Mesendoderm (in vitro differentiated cells): ENCODE results near the gene FOXP1.
"Not testable (repeated sequence)": the region's sequence is repeated elsewhere in the genome, so short reads cannot be mapped to it uniquely, and the experiment has no call there.

Experiments used
- DNase-seq: peaks from one replicate; pipeline ENCODE4 v3.0.0; 2013
- H2AK5ac ChIP-seq: 2 replicates; pipeline ENCODE4 v1.6.1; 2013; ENCODE audit warnings: low read length, inconsistent platforms
- H2BK120ac ChIP-seq: 2 replicates; pipeline ENCODE4 v1.6.1; 2013; ENCODE audit warnings: low read depth, mild to moderate bottlenecking, low read length, moderate library complexity, mixed read lengths
- H2BK15ac ChIP-seq: replicated peaks from 2 replicates; pipeline ENCODE4 v1.6.1; 2013; ENCODE audit warnings: low read depth, mild to moderate bottlenecking, moderate library complexity
- H2BK5ac ChIP-seq: 2 replicates; pipeline ENCODE4 v1.6.1; 2013; ENCODE audit warnings: low read length, inconsistent platforms
- H3K18ac ChIP-seq: 2 replicates; pipeline ENCODE4 v1.6.1; 2013; ENCODE audit warnings: mild to moderate bottlenecking, low read length, mixed read lengths
- H3K23ac ChIP-seq: one replicate; pipeline ENCODE4 v1.6.1; 2013; ENCODE audit warnings: low read length
- H3K27ac ChIP-seq: 2 replicates; pipeline ENCODE4 v1.5.1; 2013; ENCODE audit warnings: low read depth, mild to moderate bottlenecking, inconsistent platforms, low read length, moderate library complexity
- H3K27me3 ChIP-seq: 2 replicates; pipeline ENCODE4 v1.6.1; 2013; ENCODE audit warnings: low read length, control low read depth, mild to moderate bottlenecking, inconsistent platforms; ENCODE audit not compliant: insufficient read depth, poor library complexity
- H3K36me3 ChIP-seq: 2 replicates; pipeline ENCODE4 v1.6.1; 2013; ENCODE audit warnings: low read length, inconsistent platforms; ENCODE audit not compliant: control insufficient read depth, insufficient read depth
- H3K4ac ChIP-seq: one replicate; pipeline ENCODE4 v1.6.1; 2013; ENCODE audit warnings: low read depth, mild to moderate bottlenecking, low read length, moderate library complexity
- H3K4me1 ChIP-seq: 2 replicates; pipeline ENCODE4 v1.6.1; 2013; ENCODE audit warnings: low read depth, low read length, inconsistent platforms; ENCODE audit not compliant: control insufficient read depth
- H3K4me2 ChIP-seq: 2 replicates; pipeline ENCODE4 v1.6.1; 2013; ENCODE audit warnings: low read length
- H3K4me3 ChIP-seq: 2 replicates; pipeline ENCODE4 v1.5.1; 2013; ENCODE audit warnings: mild to moderate bottlenecking, low read length
- H3K56ac ChIP-seq: one replicate; pipeline ENCODE4 v1.6.1; 2013; ENCODE audit warnings: low read length
- H3K79me1 ChIP-seq: 2 replicates; pipeline ENCODE4 v1.6.1; 2013; ENCODE audit warnings: low read length, inconsistent platforms
- H3K79me2 ChIP-seq: 2 replicates; pipeline ENCODE4 v1.6.1; 2013; ENCODE audit warnings: mild to moderate bottlenecking, low read length; ENCODE audit not compliant: control insufficient read depth, insufficient read depth
- H3K9ac ChIP-seq: 2 replicates; pipeline ENCODE4 v1.6.1; 2013; ENCODE audit warnings: low read length, inconsistent platforms
- H4K5ac ChIP-seq: one replicate; pipeline ENCODE4 v1.6.1; 2013; ENCODE audit warnings: low read length
- H4K8ac ChIP-seq: one replicate; pipeline ENCODE4 v1.6.1; 2013; ENCODE audit warnings: low read depth, mild to moderate bottlenecking, control low read depth, low read length, moderate library complexity
- WGBS: extraction: QIAGEN DNeasy Blood & Tissue Kit; methylation state at CpG from one replicate; pipeline ENCODE4 v1.1.7; 2013; ENCODE audit warnings: low lambda C conversion rate, missing lambda C conversion rate; ENCODE audit not compliant: insufficient coverage; ENCODE audit errors: extremely low coverage; 5-methylcytosine and 5-hydroxymethylcytosine counted together

Gene FOXP1

GRCh38 chr3:71438904-71439303, 144.6 kb downstream of the FOXP1 start:
- Histone ChIP-seq H3K79me1 (no peaks in the 10 kb centered on the region), H3K23ac (no peak overlapping the region), H2AK5ac (no peak overlapping the region), H3K27ac (no peak overlapping the region), H3K4me1 (no peaks in the 10 kb centered on the region), H3K4ac (no peak overlapping the region), H3K18ac (no peak overlapping the region), H3K9ac (no peak overlapping the region), H4K5ac (no peak overlapping the region), H2BK5ac (no peak overlapping the region), H3K4me3 (no peak overlapping the region), H3K27me3 (no peaks in the 10 kb centered on the region), H3K56ac (no peak overlapping the region), H3K36me3 (no peaks in the 10 kb centered on the region), H3K79me2 (no peaks in the 10 kb centered on the region), H2BK15ac (no peak overlapping the region), H3K4me2 (no peak overlapping the region), H4K8ac (no peak overlapping the region), H2BK120ac (no peak overlapping the region)
- WGBS = no CpG with 5 or more reads among the region's 6 CpGs
- no peak for DNase-seq

- WGBS = no CpG with 5 or more reads among the region's 7 CpGs
- H3K36me3 ChIP-seq = no peaks in the 10 kb centered on the region
- H2BK120ac ChIP-seq = no peak overlapping the region
Measured at GRCh38 chr3:71438071-71438685, 145.3 kb downstream of the FOXP1 start.

GRCh38 chr3:71436337-71436736, 147.2 kb downstream of the FOXP1 start:
- Histone ChIP-seq H2BK5ac (no peak overlapping the region), H3K9ac (no peak overlapping the region), H4K8ac (no peak overlapping the region), H2BK15ac (no peak overlapping the region), H3K27me3 (no peaks in the 10 kb centered on the region), H3K4me2 (no peak overlapping the region), H3K4ac (no peak overlapping the region), H3K4me3 (no peak overlapping the region), H3K4me1 (peaks cover 1% of the 10 kb centered on the region), H4K5ac (no peak overlapping the region), H3K27ac (no peak overlapping the region), H3K56ac (no peak overlapping the region), H2BK120ac (no peak overlapping the region), H3K36me3 (no peaks in the 10 kb centered on the region), H3K79me2 (no peaks in the 10 kb centered on the region), H2AK5ac (no peak overlapping the region), H3K18ac (no peak overlapping the region), H3K79me1 (no peaks in the 10 kb centered on the region), H3K23ac (no peak overlapping the region)
- WGBS = no CpG with 5 or more reads among the region's 5 CpGs
- no peak for DNase-seq

More at GRCh38 chr3:71438071-71438685, 145.3 kb downstream of the FOXP1 start:
- Histone ChIP-seq H4K8ac (no peak overlapping the region), H3K79me1 (no peaks in the 10 kb centered on the region), H3K4me1 (peaks cover under 1% of the 10 kb centered on the region), H2BK5ac (no peak overlapping the region), H3K9ac (no peak overlapping the region), H3K23ac (no peak overlapping the region), H2BK15ac (no peak overlapping the region), H4K5ac (no peak overlapping the region), H3K4me2 (no peak overlapping the region), H3K18ac (no peak overlapping the region), H3K4me3 (no peak overlapping the region), H3K79me2 (no peaks in the 10 kb centered on the region), H3K56ac (no peak overlapping the region), H3K4ac (no peak overlapping the region), H2AK5ac (no peak overlapping the region), H3K27me3 (no peaks in the 10 kb centered on the region), H3K27ac (no peak overlapping the region)
- DNase-seq = peak; percentile 27

- H4K5ac ChIP-seq, H3K36me3 ChIP-seq, H3K18ac ChIP-seq, H3K23ac ChIP-seq, DNase-seq, H3K4ac ChIP-seq, H2AK5ac ChIP-seq, H3K4me2 ChIP-seq, H3K9ac ChIP-seq, H2BK120ac ChIP-seq, H2BK15ac ChIP-seq, H3K27ac ChIP-seq, H3K56ac ChIP-seq, H3K27me3 ChIP-seq, H4K8ac ChIP-seq, H2BK5ac ChIP-seq, H3K4me3 ChIP-seq, H3K4me1 ChIP-seq, H3K79me1 ChIP-seq, H3K79me2 ChIP-seq: not testable (repeated sequence)
- no CpG with 5 or more reads among the region's 7 CpGs for whole genome bisulfite sequencing
Measured at GRCh38 chr3:71435836-71436235, 147.7 kb downstream of the FOXP1 start.

- Histone ChIP-seq H3K4me2 (no peak overlapping the region), H3K4ac (no peak overlapping the region), H3K23ac (no peak overlapping the region), H3K27ac (no peak overlapping the region), H4K5ac (no peak overlapping the region), H3K18ac (no peak overlapping the region), H2BK15ac (no peak overlapping the region), H2AK5ac (no peak overlapping the region), H3K4me1 (peaks cover 8% of the 10 kb centered on the region), H4K8ac (no peak overlapping the region), H2BK120ac (no peak overlapping the region), H3K56ac (no peak overlapping the region), H3K4me3 (no peak overlapping the region), H3K79me1 (no peaks in the 10 kb centered on the region), H3K79me2 (no peaks in the 10 kb centered on the region), H3K36me3 (no peaks in the 10 kb centered on the region), H3K27me3 (no peaks in the 10 kb centered on the region), H2BK5ac (no peak overlapping the region), H3K9ac (no peak overlapping the region)
- WGBS = no CpG with 5 or more reads among the region's 9 CpGs
- DNase-seq = no peak
Measured at GRCh38 chr3:71433631-71434030, 149.9 kb downstream of the FOXP1 start.
